Measurements from ENCODE around the gene KANSL1. TPM values are rescaled to one million over a fixed set of nuclear protein-coding genes. Genes with fewer than 3 reads are reported as not detected.
"Not testable (repeated sequence)": the region's sequence is repeated elsewhere in the genome, so short reads cannot be mapped to it uniquely, and the experiment has no call there.

Gene KANSL1
- total and polyA plus RNA-seq, 12 donors: 23.2 to 81.2 (median 58.0) TPM

GRCh38 chr17:46023783-46024388 lies 169.3 kb downstream of the KANSL1 start:
- H3K4me3 ChIP-seq: no peak overlapping the region
- H3K27me3 ChIP-seq: no peaks in the 10 kb centered on the region
- no peaks in the 10 kb centered on the region for H3K9me3 ChIP-seq (replicated peaks in 1 of 3)
- TF ChIP-seq POLR2A (IDR thresholded peaks at IDR 0.05): no peak
- TF ChIP-seq, protein P1, sequence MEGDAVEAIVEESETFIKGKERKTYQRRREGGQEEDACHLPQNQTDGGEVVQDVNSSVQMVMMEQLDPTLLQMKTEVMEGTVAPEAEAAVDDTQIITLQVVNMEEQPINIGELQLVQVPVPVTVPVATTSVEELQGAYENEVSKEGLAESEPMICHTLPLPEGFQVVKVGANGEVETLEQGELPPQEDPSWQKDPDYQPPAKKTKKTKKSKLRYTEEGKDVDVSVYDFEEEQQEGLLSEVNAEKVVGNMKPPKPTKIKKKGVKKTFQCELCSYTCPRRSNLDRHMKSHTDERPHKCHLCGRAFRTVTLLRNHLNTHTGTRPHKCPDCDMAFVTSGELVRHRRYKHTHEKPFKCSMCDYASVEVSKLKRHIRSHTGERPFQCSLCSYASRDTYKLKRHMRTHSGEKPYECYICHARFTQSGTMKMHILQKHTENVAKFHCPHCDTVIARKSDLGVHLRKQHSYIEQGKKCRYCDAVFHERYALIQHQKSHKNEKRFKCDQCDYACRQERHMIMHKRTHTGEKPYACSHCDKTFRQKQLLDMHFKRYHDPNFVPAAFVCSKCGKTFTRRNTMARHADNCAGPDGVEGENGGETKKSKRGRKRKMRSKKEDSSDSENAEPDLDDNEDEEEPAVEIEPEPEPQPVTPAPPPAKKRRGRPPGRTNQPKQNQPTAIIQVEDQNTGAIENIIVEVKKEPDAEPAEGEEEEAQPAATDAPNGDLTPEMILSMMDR (IDR thresholded peaks at IDR 0.05): no peak
- peaks cover 1 to 27% of the 10 kb centered on the region in 2 donors for H3K4me1 ChIP-seq (replicated peaks in 1 of 2)
- no peak for DNase-seq
- H3K36me3 ChIP-seq (replicated peaks in 1 of 2): peaks cover 0 to 10% of the 10 kb centered on the region in 2 donors
- intact Hi-C loops (cut with DNase I): no loop called here
- H3K27ac ChIP-seq: no peak overlapping the region
- 93 to 95% (median 94%) methylated on average over 16 to 24 of the region's 24 CpGs for WGBS, 4 donors

GRCh38 chr17:46023366-46023765 lies 169.9 kb downstream of the KANSL1 start:
- H3K9me3 ChIP-seq (replicated peaks in 1 of 3); H3K4me3 ChIP-seq; DNase-seq; intact Hi-C loops (cut with DNase I); H3K27me3 ChIP-seq; H3K36me3 ChIP-seq (replicated peaks in 1 of 2); H3K27ac ChIP-seq: not testable (repeated sequence)
- WGBS, 4 donors: 91 to 94% (median 93%) methylated on average over 7 of the region's 7 CpGs
- H3K4me1 ChIP-seq (replicated peaks in 1 of 2): peaks cover 0 to 21% of the 10 kb centered on the region in 2 donors

GRCh38 chr17:46020998-46021397 lies 172.2 kb downstream of the KANSL1 start:
- WGBS, 4 donors: 79 to 95% (median 91%) methylated on average over 11 to 12 of the region's 12 CpGs
- peak overlapping the region in 1 of 5 donors; percentile 39 for H3K27ac ChIP-seq
- peaks cover 0 to 5% of the 10 kb centered on the region in 2 donors for H3K4me1 ChIP-seq (replicated peaks in 1 of 2)
- TF ChIP-seq, protein P1 (IDR thresholded peaks at IDR 0.05): no peak
- no peak for TF ChIP-seq POLR2A (IDR thresholded peaks at IDR 0.05)
- H3K9me3 ChIP-seq (replicated peaks in 1 of 3): no peaks in the 10 kb centered on the region
- no peaks in the 10 kb centered on the region for H3K27me3 ChIP-seq
- intact Hi-C loops (cut with DNase I): no loop called here
- no peak for DNase-seq
- H3K4me3 ChIP-seq: no peak overlapping the region
- H3K36me3 ChIP-seq (replicated peaks in 1 of 2): no peaks in the 10 kb centered on the region

DNA sequence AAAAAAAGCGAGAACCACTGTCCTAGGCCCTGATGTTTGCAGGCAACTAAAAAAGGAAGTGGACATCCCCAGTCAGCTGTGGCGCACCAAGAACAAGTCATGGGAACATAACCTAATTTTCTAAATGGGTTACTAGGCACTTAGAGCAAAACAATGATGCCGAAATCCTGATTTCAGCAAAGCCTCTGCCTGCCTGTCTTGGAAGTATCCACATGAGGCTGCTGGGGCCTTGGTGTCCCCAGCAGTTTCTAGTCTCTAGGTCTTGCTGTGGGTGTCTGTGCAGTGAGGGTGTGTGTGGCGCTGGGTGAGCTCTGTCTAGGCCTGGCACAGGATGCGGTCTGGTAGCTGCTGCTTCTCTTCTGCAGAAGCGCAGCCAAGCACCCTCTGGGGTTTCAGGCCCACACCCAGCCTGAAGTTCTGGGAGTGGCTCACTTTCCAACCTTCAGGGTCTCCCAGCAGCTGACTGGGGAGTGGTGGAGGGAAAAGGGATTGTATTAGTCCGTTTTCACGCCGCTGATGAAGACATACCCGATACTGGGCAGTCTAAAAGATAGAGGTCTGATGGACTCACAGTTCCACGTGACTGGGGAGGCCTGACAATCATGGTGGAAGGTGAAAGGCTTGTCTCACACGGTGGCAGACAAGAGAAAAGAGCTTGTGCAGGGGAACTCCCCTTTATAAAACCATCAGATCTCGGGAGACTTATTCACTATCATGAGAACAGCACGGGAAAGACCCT lies 173.0 kb downstream of the KANSL1 start:
- WGBS, 4 donors: 86 to 91% (median 88%) methylated on average over 14 of the region's 14 CpGs
- no peaks in the 10 kb centered on the region for H3K9me3 ChIP-seq (replicated peaks in 1 of 3)
- H3K4me1 ChIP-seq (replicated peaks in 1 of 2): peaks cover 0 to 5% of the 10 kb centered on the region in 2 donors
- H3K36me3 ChIP-seq (replicated peaks in 1 of 2): no peaks in the 10 kb centered on the region
- intact Hi-C loops (cut with DNase I): no loop called here
- H3K27ac ChIP-seq: peak overlapping the region in 1 of 5 donors; percentile 39
- no peaks in the 10 kb centered on the region for H3K27me3 ChIP-seq
- peak in 1 of 7 donors; percentile 67 for DNase-seq
- TF ChIP-seq, protein P1 (IDR thresholded peaks at IDR 0.05): no peak
- TF ChIP-seq POLR2A (IDR thresholded peaks at IDR 0.05): no peak
- no peak overlapping the region for H3K4me3 ChIP-seq

DNA sequence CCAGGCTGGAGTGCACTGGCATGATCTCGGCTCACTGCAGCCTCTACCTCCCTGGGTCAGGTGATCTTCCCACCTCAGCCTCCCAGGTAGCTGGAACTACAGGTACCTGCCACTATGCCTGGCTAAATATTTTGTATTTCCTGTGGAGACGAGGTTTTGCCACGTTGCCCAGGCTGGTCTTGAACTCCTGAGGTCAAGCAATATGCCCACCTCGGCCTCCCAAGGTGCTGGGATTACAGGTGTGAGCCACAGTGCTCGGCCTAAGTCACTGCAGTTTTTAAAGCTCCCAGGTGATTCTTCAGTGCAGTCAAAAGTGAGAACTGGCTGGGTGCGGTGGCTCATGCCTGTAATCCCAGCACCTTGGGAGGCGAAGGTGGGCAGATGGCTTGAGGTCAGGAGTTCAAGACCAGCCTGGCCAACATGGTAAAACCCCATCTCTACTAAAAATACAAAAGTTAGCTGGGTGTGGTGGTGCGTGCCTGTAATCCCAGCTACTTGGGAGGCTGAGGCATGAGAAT lies 173.8 kb downstream of the KANSL1 start:
- H3K27me3 ChIP-seq; H3K4me1 ChIP-seq (replicated peaks in 1 of 2); DNase-seq; H3K9me3 ChIP-seq (replicated peaks in 1 of 3); H3K36me3 ChIP-seq (replicated peaks in 1 of 2); intact Hi-C loops (cut with DNase I); H3K4me3 ChIP-seq: not testable (repeated sequence)
- H3K27ac ChIP-seq: peak overlapping the region in 1 of 5 donors; percentile 39
- 81 to 96% (median 90%) methylated on average over 5 to 8 of the region's 8 CpGs for WGBS, 4 donors
